Spleen (tissue), 11 donors: Measurements from ENCODE around the gene AMIGO1. TPM values are rescaled to one million over a fixed set of nuclear protein-coding genes. Genes with fewer than 3 reads are reported as not detected.
"Not testable (repeated sequence)": the region's sequence is repeated elsewhere in the genome, so short reads cannot be mapped to it uniquely, and the experiment has no call there.

Source experiments
- DNase-seq: peaks from one replicate; pipeline ENCODE4 v3.0.0-alpha.2; 2020
- H3K27ac ChIP-seq, 8 donors: fragments of 200-600 bp; sonication (generic) in 7 of 8; 1 replicate in 4 of 8; 2 replicates in 4 of 8; pipeline versions ENCODE4 v1.5.0 to v1.8.0; 2016 to 2021; ENCODE audit warnings: inconsistent platforms in 4 of 8, mild to moderate bottlenecking in 4 of 8, moderate library complexity in 1 of 8
- H3K27me3 ChIP-seq, 7 donors: fragments of 200-600 bp; sonication (generic) in 6 of 7; replicated peaks in 1 of 7; 1 replicate in 4 of 7; 2 replicates in 3 of 7; pipeline versions ENCODE4 v1.5.0 to v1.8.0; 2016 to 2021; ENCODE audit warnings: inconsistent platforms in 3 of 7, mild to moderate bottlenecking in 1 of 7
- H3K36me3 ChIP-seq, 6 donors: fragments of 200-600 bp; sonication (generic) in 5 of 6; 1 replicate in 4 of 6; 2 replicates in 2 of 6; pipeline versions ENCODE4 v1.5.0 to v1.8.0; 2016 to 2021; ENCODE audit warnings: inconsistent platforms in 2 of 6
- H3K4me1 ChIP-seq, 6 donors: fragments of 200-600 bp; sonication (generic) in 5 of 6; 1 replicate in 3 of 6; 2 replicates in 3 of 6; pipeline versions ENCODE4 v1.5.0 to v1.8.0; 2016 to 2021; ENCODE audit warnings: inconsistent platforms in 3 of 6
- H3K4me3 ChIP-seq, 8 donors: fragments of 200-600 bp; sonication (generic) in 7 of 8; 1 replicate in 4 of 8; 2 replicates in 4 of 8; pipeline versions ENCODE4 v1.5.0 to v1.8.0; 2016 to 2021; ENCODE audit warnings: inconsistent platforms in 4 of 8, mild to moderate bottlenecking in 4 of 8, moderate library complexity in 2 of 8
- H3K9me3 ChIP-seq, 8 donors: fragments of 200-600 bp; sonication (generic) in 7 of 8; 1 replicate in 4 of 8; 2 replicates in 4 of 8; pipeline versions ENCODE4 v1.5.0 to v1.8.0; 2016 to 2021; ENCODE audit warnings: inconsistent platforms in 4 of 8
- CTCF ChIP-seq, 11 experiments: fragments of 200-600 bp in 7 of 11; fragments of 450-650 bp in 4 of 11; sonication (generic) in 4 of 11; IDR thresholded peaks in 8 of 11; conservative IDR thresholded peaks in 3 of 11; 1 replicate in 7 of 11; 2 replicates in 4 of 11; pipeline versions ENCODE4 v1.4.0 to v1.8.0; 2016 to 2021; ENCODE audit warnings: antibody characterized with exemption in 11 of 11, inconsistent platforms in 4 of 11, mild to moderate bottlenecking in 1 of 11
- POLR2A ChIP-seq, 3 donors: fragments of 450-650 bp; IDR thresholded peaks; one replicate each; pipeline ENCODE4 v1.5.1; 2017; ENCODE audit warnings: antibody characterized with exemption in 3 of 3, mild to moderate bottlenecking in 1 of 3
- POLR2AphosphoS5 ChIP-seq, 3 donors: sonication (generic); formaldehyde crosslinking; IDR thresholded peaks; one replicate each; pipeline ENCODE4 v1.5.1; 2017; ENCODE audit warnings: antibody characterized with exemption in 3 of 3
- WGBS, 5 donors: extraction: QIAGEN DNeasy Blood & Tissue Kit in 3 of 5; methylation state at CpG; one replicate each; pipeline versions ENCODE4 v1.1.5 to v1.1.7; 2013 to 2018; 5-methylcytosine and 5-hydroxymethylcytosine counted together
- intact Hi-C: fragments of 100-400 bp; cut with DNase I; formaldehyde crosslinking; loops from one replicate; pipeline ENCODE4 v1.15.0; 2023; ENCODE audit warnings: low total_unique reads
- polyA plus RNA-seq, 3 donors: library from polyadenylated mRNA; stranded (reverse); fragments of 200-250 nt; gene quantifications; one replicate each; pipeline ENCODE4 v1.2.1, GENCODE V29; 2013
- total RNA-seq, 7 donors: library from RNA; depleted of rRNA in 3 of 7; stranded (reverse); fragments of >200 nt in 3 of 7; fragmentation: NEBNext Ultra II Directional in 4 of 7; extraction: Animal tissue kit (Norgen Biotek cat#: 25700) in 4 of 7; gene quantifications; one replicate each; pipeline versions ENCODE4 v1.1.0 to v1.2.1, GENCODE V29; 2016 to 2021
- donor health status: healthy with polysubstance abuse.
- donor health status: DM: no; HTN: no; CAD: no; lungs with moderate emphysema.
- donor health status: DM: no; HTN: no; CAD: no.
- donor health status: Bipolar disorder and iron deficiency.
- donor health status: healthy.
- donor health status: DM: no; HTN: no; CAD: no.
- donor health status: DM: yes; HTN: yes; CAD: no.

AMIGO1 gene
- total and polyA plus RNA-seq, 10 donors = 0.57 to 8.5 (median 5.4) TPM

- 82 to 88% (median 83%) methylated on average over 9 of the region's 9 CpGs for WGBS, 5 donors
- DNase-seq = no peak
- intact Hi-C loops = no loop called here
- Histone ChIP-seq H3K9me3 (no peaks in the 10 kb centered on the region), H3K36me3 (no peaks in the 10 kb centered on the region), H3K27ac (no peak overlapping the region), H3K27me3 (peaks cover 0 to 69% (median 0%) of the 10 kb centered on the region in 7 donors), H3K4me1 (no peaks in the 10 kb centered on the region), H3K4me3 (no peak overlapping the region)
- TF ChIP-seq POLR2AphosphoS5 (IDR thresholded peaks at IDR 0.05) = no peak
- TF ChIP-seq CTCF (IDR thresholded peaks at IDR 0.05 in 8 of 11, conservative IDR thresholded peaks at IDR 0.05 in 3 of 11) = no peak
- no peak for TF ChIP-seq POLR2A (IDR thresholded peaks at IDR 0.05)
Measured at GRCh38 chr1:109475261-109475660, 34.3 kb downstream of the AMIGO1 start.

- no peak for TF ChIP-seq POLR2AphosphoS5 (IDR thresholded peaks at IDR 0.05)
- no peak for TF ChIP-seq CTCF (IDR thresholded peaks at IDR 0.05 in 8 of 11, conservative IDR thresholded peaks at IDR 0.05 in 3 of 11)
- TF ChIP-seq POLR2A (IDR thresholded peaks at IDR 0.05) = no peak
- Histone ChIP-seq H3K9me3 (no peaks in the 10 kb centered on the region), H3K27me3 (peaks cover 0 to 75% (median 0%) of the 10 kb centered on the region in 7 donors), H3K4me3 (no peak overlapping the region), H3K27ac (no peak overlapping the region), H3K4me1 (no peaks in the 10 kb centered on the region), H3K36me3 (no peaks in the 10 kb centered on the region)
- no peak for DNase-seq
- 41 to 81% (median 58%) methylated on average over 1 of the region's 1 CpG for WGBS, 5 donors
- intact Hi-C loops = no loop called here
Measured at GRCh38 chr1:109474697-109475096, 34.8 kb downstream of the AMIGO1 start.

- 84 to 89% (median 87%) methylated on average over 12 of the region's 12 CpGs for WGBS, 5 donors
- H3K9me3 ChIP-seq, H3K4me3 ChIP-seq, H3K4me1 ChIP-seq, H3K27ac ChIP-seq, intact Hi-C loops, DNase-seq, H3K36me3 ChIP-seq: not testable (repeated sequence)
- peaks cover 0 to 76% (median 0%) of the 10 kb centered on the region in 7 donors for H3K27me3 ChIP-seq
Measured at GRCh38 chr1:109473284-109474057, 36.1 kb downstream of the AMIGO1 start.

- Histone ChIP-seq H3K27me3 (peaks cover 0 to 76% (median 6%) of the 10 kb centered on the region in 7 donors), H3K27ac (no peak overlapping the region), H3K36me3 (no peaks in the 10 kb centered on the region), H3K9me3 (no peaks in the 10 kb centered on the region), H3K4me3 (no peak overlapping the region), H3K4me1 (no peaks in the 10 kb centered on the region)
- WGBS, 5 donors = 54 to 79% (median 68%) methylated on average over 3 of the region's 3 CpGs
- TF ChIP-seq CTCF (IDR thresholded peaks at IDR 0.05 in 8 of 11, conservative IDR thresholded peaks at IDR 0.05 in 3 of 11) (no peak), POLR2AphosphoS5 (IDR thresholded peaks at IDR 0.05) (no peak), POLR2A (IDR thresholded peaks at IDR 0.05) (no peak)
- no peak for DNase-seq
- intact Hi-C loops = no loop called here
Measured at GRCh38 chr1:109472779-109473178, 36.7 kb downstream of the AMIGO1 start.
